ENCODE results near the gene B3GNT5.

B3GNT5 gene

DNA sequence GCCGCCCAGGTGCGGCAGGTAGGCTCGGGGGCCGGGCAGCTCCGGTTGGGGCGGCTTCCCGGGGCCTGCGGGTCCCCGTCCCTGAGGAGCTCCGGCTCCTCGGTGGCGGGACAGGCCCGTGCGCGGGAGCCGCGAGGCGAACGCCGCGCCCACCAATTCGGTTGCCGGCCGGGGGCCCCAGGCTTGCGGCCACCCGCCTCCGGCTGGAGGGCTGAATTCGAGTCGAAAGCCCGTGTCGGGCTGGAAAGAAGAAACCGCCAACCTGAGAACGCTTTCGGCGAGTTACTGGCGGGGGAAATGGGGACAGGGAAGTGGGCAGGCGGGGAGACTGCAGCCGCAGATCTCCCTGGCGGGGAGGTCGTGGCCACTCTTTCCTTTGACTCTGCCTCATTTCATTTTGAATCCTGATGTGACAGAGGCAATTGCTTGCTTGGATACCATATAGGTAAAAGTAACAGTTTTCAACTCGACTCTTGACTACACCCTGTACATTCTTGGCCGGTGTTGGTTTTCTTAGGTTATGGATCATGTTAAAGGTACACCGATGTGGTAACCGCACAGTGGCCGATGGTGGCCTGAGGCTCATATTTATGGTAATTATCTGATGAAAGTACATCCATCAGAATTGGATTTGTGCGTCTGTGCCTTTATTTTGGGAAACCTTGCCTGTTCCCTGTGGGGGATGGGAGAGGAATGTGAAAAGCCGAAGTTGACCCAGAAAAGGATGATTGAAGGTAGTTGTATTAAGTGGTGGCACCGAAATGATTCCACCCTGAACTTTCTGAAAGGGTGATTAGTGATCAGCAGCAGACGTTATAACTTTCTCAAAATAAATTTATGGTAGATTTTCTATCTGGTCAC is 1.7 kb downstream of the B3GNT5 start:
- in situ Hi-C loops (cut with MboI; ENCODE audit: low pct_unique_long_range_greater_than_20kb, low sequenced_read_pairs, unreplicated experiment): no loop called here

DNA sequence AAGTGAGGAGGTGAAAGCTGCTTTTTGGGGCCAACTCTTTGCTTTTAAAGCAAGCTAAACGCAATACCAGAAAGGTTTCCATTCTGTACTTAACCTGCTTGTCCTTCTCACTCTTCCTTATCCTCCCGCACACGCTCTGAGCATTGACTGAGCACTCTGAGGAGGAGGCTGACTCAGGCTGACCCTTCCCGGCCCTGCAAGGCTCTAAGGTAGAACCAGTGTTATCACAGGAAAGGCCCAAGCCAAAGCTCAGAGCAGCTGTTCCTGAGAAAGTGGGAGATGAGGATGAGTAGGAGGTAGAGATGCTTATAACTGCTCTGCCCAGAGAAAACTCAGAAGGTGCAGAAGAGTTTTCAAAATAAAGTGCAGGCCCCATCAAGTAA is 2.3 kb downstream of the B3GNT5 start:
- in situ Hi-C loops (cut with MboI; ENCODE audit: low pct_unique_long_range_greater_than_20kb, low sequenced_read_pairs, unreplicated experiment): no loop called here
- DNase-seq (ENCODE audit: low spot score): no peak

More for the DNA sequence above, 1.7 kb downstream of the B3GNT5 start:
- DNase-seq (ENCODE audit: low spot score): peak; percentile 39
- TF ChIP-seq, protein P1, sequence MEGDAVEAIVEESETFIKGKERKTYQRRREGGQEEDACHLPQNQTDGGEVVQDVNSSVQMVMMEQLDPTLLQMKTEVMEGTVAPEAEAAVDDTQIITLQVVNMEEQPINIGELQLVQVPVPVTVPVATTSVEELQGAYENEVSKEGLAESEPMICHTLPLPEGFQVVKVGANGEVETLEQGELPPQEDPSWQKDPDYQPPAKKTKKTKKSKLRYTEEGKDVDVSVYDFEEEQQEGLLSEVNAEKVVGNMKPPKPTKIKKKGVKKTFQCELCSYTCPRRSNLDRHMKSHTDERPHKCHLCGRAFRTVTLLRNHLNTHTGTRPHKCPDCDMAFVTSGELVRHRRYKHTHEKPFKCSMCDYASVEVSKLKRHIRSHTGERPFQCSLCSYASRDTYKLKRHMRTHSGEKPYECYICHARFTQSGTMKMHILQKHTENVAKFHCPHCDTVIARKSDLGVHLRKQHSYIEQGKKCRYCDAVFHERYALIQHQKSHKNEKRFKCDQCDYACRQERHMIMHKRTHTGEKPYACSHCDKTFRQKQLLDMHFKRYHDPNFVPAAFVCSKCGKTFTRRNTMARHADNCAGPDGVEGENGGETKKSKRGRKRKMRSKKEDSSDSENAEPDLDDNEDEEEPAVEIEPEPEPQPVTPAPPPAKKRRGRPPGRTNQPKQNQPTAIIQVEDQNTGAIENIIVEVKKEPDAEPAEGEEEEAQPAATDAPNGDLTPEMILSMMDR (IDR thresholded peaks at IDR 0.05; ENCODE audit: extremely low read depth, insufficient read depth, missing control alignments): no peak

DNA sequence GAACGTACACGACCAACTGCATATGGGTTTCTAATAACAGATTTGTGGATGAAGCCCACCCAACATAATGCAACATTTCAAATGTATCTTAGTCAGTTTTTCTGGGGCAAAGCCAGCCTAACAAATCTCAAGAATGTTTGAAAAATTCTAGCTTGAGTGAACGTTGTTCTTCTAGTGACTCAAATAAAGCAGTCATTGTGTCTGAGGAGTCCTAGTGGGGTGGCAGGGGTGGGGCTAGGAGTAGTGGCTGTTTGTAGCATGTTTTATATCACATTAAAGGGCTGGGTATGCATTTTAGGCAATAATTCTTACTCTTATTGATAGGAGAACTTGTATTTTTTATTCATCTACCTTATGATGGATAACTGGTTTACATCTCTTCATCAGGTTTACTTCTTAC is 6.0 kb downstream of the B3GNT5 start:
- in situ Hi-C loops (cut with MboI; ENCODE audit: low pct_unique_long_range_greater_than_20kb, low sequenced_read_pairs, unreplicated experiment): no loop called here
- no peak for DNase-seq (ENCODE audit: low spot score)
- TF ChIP-seq, protein P1 (IDR thresholded peaks at IDR 0.05; ENCODE audit: extremely low read depth, insufficient read depth, missing control alignments): no peak

More for the DNA sequence above, 2.3 kb downstream of the B3GNT5 start:
- TF ChIP-seq, protein P1 (IDR thresholded peaks at IDR 0.05; ENCODE audit: extremely low read depth, insufficient read depth, missing control alignments): no peak

DNA sequence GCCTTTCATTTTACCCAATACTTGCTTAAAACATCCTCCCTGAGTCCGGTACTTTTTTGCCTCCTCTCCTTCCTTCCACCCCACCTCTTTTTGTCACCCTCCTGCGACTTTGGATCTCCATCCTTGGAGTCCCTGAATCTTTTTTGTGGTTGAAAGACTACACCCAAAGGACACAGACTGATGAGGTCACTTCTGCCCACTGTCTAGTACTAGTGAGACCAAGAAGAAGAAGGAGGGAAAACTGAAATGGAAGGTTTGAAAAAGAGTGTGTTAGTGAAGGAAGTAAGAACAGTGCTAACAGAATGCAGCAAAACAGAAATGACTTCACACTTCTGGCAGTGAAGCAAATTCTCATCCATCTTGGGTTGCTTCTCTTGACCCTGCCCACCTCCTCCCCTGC is 6.6 kb downstream of the B3GNT5 start:
- in situ Hi-C loops (cut with MboI; ENCODE audit: low pct_unique_long_range_greater_than_20kb, low sequenced_read_pairs, unreplicated experiment): no loop called here

DNA sequence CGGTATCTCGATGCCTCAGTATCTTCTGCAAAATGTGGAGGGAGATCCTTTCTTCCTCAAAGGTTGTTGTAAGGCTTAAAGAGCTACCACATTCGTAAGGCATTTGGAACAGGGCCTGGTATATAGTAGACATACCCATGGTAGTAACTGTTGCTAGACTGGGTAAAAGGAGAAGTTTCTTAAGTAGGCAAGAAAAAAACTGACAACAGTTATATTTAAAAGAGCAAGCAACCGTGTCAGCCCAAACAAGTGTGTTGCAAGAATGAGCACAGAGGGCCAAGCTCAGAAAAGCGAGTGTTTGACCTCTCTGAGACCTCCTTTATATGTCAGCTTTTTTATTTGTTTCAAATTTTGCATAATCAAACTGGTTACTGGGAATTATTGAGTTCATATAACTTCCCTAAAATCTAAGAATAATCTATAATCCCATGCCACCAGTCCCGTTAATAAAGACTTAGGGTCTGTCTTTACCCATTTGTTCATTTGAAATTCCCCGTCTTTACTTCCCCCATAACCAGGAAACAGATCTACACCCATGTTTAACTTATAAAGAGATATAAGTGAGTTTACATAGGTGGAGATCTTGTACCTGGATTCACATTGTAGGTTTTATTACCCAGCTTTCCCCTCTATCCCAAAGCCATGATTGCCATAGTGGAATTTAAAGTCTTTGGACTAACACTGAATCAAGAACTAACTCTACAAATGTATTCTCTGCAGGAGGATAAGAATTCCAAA is 7.3 kb downstream of the B3GNT5 start:
- in situ Hi-C loops (cut with MboI; ENCODE audit: low pct_unique_long_range_greater_than_20kb, low sequenced_read_pairs, unreplicated experiment): no loop called here
- no peak for DNase-seq (ENCODE audit: low spot score)
- TF ChIP-seq, protein P1 (IDR thresholded peaks at IDR 0.05; ENCODE audit: extremely low read depth, insufficient read depth, missing control alignments): no peak

More for the DNA sequence above, 6.6 kb downstream of the B3GNT5 start:
- DNase-seq (ENCODE audit: low spot score): no peak
- TF ChIP-seq, protein P1 (IDR thresholded peaks at IDR 0.05; ENCODE audit: extremely low read depth, insufficient read depth, missing control alignments): no peak

DNA sequence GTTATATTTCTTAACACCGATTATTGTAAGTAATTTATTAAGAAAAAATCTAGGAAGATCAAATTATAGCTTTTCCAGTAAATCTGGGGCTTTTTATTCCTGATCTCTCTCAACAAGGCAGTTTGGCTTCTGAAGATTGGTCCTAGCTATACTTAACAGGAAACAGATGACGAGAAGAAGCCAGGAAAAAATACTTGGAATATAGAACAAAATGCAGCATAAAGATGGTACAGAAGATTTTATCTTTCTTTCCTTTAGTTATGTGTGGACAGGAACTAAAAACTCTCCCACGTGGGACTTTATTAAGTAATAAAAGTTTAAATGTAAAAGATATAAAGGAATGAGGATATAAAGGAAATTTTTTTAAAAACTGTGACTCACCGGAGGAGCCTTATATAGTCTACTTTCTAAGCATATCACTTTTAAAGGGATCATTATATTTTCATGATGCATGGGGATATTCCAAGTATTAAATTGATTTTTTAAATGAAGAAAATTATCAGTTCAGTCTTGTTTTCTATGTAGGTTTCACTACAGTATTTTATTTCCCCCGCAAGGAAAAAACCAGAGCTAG is 8.2 kb downstream of the B3GNT5 start:
- TF ChIP-seq, protein P1 (IDR thresholded peaks at IDR 0.05; ENCODE audit: extremely low read depth, insufficient read depth, missing control alignments): no peak
- in situ Hi-C loops (cut with MboI; ENCODE audit: low pct_unique_long_range_greater_than_20kb, low sequenced_read_pairs, unreplicated experiment): no loop called here
- DNase-seq (ENCODE audit: low spot score): no peak

All from GM13977 (cell line).